Epithelial cell of esophagus (primary cell): ENCODE measurements around the gene HAL.

ENCODE experiments used
- DNase-seq: peaks from one replicate; pipeline ENCODE4 v3.0.0; 2010; ENCODE audit warnings: low read depth
- H3K4me3 ChIP-seq: 2 replicates; pipeline ENCODE4 v1.5.1; 2011; ENCODE audit warnings: mild to moderate bottlenecking, low read length, control low read depth
- TF ChIP-seq, protein P1 (sequence below): IDR thresholded peaks from 2 replicates; pipeline ENCODE4 v1.5.1; 2011; ENCODE audit warnings: low read depth, mild to moderate bottlenecking, low read length, control low read depth, inconsistent platforms; ENCODE audit not compliant: insufficient read depth; ENCODE audit errors: missing control alignments

The HAL gene

DNA sequence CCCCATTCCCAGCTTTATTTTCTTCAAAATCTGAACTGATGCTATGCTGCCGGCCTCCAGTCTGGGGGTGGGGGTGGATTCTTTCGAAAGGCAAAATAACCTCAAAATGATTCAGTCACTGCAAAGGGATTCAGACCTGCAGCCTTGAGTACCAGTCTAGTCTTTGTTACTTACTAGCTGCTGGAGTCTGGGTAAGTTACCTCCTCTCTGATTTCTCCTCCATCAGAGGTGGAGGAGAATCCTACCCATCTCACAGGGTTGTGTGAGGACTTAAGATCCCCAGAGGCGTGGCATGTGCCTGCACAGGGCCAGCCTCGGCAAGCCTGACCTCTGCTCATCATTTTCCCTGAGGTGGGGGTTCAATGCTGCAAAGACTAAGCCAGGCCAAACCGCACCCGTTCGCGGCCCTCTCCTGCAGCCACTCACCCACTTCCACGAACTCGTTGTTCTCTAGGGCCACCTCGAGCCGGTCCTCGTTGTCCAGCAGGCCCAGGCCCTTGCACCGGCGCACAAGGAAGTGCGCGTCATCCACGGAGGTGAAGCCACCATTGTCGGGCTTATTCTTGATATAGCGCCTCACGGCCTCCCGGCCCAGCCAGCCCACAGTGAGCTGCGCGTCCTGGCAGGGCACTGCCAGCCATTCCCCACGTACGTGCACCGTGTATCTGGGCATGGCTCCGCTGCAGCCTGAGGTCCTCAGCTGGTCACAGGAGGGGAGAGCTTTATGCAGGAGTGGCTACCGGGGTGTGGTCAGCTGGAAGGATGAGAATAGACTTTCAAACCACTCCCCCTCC, 709 bp downstream of the HAL start:
- H3K4me3 ChIP-seq = no peak overlapping the region
- no peak for DNase-seq
- TF ChIP-seq, protein P1, sequence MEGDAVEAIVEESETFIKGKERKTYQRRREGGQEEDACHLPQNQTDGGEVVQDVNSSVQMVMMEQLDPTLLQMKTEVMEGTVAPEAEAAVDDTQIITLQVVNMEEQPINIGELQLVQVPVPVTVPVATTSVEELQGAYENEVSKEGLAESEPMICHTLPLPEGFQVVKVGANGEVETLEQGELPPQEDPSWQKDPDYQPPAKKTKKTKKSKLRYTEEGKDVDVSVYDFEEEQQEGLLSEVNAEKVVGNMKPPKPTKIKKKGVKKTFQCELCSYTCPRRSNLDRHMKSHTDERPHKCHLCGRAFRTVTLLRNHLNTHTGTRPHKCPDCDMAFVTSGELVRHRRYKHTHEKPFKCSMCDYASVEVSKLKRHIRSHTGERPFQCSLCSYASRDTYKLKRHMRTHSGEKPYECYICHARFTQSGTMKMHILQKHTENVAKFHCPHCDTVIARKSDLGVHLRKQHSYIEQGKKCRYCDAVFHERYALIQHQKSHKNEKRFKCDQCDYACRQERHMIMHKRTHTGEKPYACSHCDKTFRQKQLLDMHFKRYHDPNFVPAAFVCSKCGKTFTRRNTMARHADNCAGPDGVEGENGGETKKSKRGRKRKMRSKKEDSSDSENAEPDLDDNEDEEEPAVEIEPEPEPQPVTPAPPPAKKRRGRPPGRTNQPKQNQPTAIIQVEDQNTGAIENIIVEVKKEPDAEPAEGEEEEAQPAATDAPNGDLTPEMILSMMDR = no peak

DNA sequence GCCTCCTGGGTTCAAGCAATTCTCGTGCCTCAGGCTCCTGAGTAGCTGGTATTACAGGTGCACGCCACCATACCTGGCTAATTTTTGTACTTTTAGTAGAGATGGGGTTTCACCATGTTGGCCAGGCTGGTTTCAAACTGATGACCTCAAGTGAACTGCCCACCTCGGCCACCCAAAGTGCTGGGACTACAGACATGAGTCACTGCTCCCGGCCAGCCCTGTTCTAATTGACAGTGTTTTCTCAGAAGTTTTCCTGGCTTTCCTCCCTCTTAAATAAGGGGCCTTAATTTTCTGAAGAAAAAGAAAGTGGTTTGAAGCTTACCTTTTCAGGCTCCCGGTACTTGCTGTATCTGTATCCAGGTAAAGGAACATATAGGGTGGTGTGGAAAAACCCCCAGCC, 1.7 kb downstream of the HAL start:
- DNase-seq = no peak
- TF ChIP-seq, protein P1 = no peak
- no peak overlapping the region for H3K4me3 ChIP-seq

DNA sequence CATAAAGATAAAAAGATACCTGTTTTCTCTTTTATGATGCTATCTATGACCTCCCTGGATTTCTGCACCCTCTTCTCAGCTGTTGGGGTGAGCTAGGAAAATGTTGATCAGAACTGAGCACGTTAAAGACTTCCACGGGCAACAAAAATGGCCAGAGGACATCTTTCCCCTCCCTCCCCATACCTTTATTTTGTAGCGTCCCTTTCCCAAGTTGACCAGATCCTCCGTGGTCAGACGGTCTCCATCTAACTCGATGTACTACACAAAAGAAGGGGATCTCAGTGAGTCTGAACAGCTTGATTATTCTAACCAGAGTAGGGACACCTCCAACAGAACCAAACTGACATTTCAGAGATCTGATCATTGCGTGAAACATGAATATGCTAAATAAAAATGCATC, 2.2 kb downstream of the HAL start:
- no peak for DNase-seq
- no peak overlapping the region for H3K4me3 ChIP-seq
- TF ChIP-seq, protein P1 = no peak

DNA sequence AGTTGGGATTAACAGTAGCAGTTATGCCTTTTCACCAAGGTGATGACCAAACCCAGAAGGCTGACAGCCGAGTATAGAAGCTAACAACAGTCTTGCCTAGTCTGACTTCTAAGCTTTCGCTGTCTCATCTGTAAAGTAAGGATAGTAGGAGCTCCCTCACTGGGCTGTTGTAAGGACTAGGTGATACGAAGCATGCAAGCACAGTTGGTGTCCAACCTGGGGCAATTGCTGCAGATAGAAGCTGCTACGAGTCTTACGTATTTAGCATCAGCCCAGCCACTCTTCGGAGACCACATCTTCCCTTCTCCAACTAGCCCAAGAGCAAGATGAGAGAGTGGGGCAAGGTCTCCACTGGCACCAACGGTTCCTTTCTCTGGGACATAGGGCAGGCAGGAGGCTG, 6.0 kb downstream of the HAL start:
- H3K4me3 ChIP-seq = no peak overlapping the region
- no peak for DNase-seq
- TF ChIP-seq, protein P1 = no peak

DNA sequence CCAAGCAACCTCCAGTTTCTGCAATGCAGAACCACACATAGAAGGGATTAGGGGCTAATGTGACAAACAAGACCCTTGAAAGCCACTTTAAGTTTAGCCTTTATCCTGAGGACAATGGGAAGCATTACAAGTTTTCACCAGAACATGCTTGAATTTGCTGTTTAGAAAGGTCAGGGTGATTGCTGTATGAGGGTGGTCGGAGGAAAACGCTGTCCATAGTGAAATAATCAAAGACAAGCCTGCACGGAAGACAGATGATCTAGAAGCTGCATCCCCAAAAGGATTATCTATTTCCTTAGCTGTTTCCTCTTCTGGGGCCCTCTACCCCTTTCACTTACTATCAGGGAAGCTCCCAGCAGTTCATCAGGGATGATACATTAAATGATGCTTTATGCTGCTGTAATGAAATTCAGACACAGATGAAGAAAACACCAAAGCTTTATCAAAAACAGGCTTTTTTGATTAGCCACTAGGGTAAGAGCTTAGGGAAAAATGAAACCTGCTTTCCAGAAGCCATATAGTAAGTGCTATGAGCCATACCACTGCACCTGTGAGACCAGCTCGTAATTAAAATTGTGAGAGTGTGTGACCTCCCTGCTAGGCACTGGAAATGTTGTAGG, 6.5 kb downstream of the HAL start:
- no peak overlapping the region for H3K4me3 ChIP-seq
- no peak for DNase-seq
- TF ChIP-seq, protein P1 = no peak

DNA sequence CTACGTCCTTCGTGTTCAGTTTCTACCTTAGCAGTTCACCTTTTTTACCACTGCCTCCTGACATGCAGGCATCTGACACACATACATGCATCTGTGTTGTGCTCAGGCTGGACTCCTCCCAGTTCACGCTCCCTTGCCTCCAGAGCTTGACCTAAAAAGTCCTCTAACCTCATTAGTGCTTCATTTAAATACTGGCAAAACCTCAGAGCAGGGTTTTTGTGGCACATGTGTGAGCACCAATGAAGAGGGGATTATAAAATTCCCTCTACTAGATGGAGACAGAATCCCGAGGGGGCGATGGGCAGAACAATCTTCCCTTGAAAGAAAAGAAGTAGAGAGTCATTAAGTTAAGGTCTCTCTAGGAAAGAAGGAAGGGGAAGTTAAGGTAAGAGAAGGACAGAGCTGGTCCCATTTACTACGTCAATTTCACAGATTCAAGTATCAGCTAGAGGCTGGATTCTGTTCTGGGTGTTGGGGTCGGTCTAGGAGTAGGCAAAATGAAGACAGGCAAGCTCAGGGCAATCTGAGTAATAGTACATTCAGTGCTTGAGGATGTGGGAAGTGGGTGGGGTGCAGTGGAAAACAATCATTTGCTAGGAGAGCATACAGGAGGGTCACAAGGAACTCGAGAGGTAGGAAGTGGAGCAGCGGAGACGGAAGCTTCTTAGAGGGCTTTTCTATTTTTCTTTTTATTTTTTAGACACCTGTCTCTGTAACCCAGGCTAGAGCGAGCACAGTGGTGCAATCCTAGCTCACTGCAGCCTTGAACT, 7.5 kb downstream of the HAL start:
- TF ChIP-seq, protein P1 = no peak
- H3K4me3 ChIP-seq = no peak overlapping the region
- no peak for DNase-seq
